Memory B cell (primary cell): ENCODE results near the gene SLAMF1.
"Not testable (repeated sequence)": the region's sequence is repeated elsewhere in the genome, so short reads cannot be mapped to it uniquely, and the experiment has no call there.

ENCODE experiments used
- ATAC-seq: fragments of 150-1000 bp; cut with Tn5 transposase; 2 replicates; pipeline ENCODE4 v1.10.0; 2021; ENCODE audit warnings: low read depth, mild to moderate bottlenecking, moderate library complexity
- DNase-seq, 2 donors: peaks; one replicate each; pipeline ENCODE4 v3.0.0; 2022; ENCODE audit warnings: low spot score in 2 of 2
- H3K27ac Mint-ChIP-seq: one replicate; pipeline ENCODE4 v1.8.0; 2022; ENCODE audit warnings: mild to moderate bottlenecking, moderate library complexity, mixed read lengths
- H3K27me3 Mint-ChIP-seq: one replicate; pipeline ENCODE4 v1.8.0; 2022; ENCODE audit warnings: mixed read lengths
- H3K36me3 Mint-ChIP-seq: one replicate; pipeline ENCODE4 v1.8.0; 2022; ENCODE audit warnings: mild to moderate bottlenecking, mixed read lengths
- H3K4me1 Mint-ChIP-seq: one replicate; pipeline ENCODE4 v1.8.0; 2022; ENCODE audit warnings: mixed read lengths
- H3K4me3 Mint-ChIP-seq: one replicate; pipeline ENCODE4 v1.8.0; 2022; ENCODE audit warnings: mild to moderate bottlenecking, moderate library complexity, mixed read lengths
- H3K9me3 Mint-ChIP-seq: one replicate; pipeline ENCODE4 v1.8.0; 2022; ENCODE audit warnings: mixed read lengths

The SLAMF1 gene

GRCh38 chr1:160597051-160597450, 49.8 kb downstream of the SLAMF1 start:
- Mint-ChIP-seq H3K4me1 (peaks cover 2% of the 10 kb centered on the region), H3K27ac (no peak overlapping the region), H3K36me3 (peaks cover 14% of the 10 kb centered on the region), H3K27me3 (no peaks in the 10 kb centered on the region), H3K9me3 (peaks cover 13% of the 10 kb centered on the region), H3K4me3 (no peak overlapping the region)
- no peak for ATAC-seq
- no peak for DNase-seq

DNA sequence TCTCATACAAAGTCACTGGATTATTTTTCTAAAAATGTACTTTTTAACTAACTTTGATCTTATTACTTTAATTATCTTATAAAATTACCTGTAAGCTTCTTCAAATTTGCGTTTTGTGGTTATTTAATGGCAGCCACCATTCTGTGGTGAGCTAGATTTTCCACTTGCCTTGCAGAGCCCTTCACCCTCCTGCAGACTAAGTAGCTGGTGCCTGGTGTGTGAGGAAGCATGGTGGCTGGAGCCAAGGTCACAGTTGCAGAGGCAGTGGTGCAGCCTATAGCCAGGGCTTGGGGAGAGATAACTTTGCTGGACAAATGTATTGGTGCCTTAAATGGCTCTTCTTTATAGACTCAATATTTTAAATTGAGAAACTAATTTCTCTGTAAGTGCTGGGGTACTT, 56.4 kb downstream of the SLAMF1 start:
- Mint-ChIP-seq H3K4me3 (no peak overlapping the region), H3K36me3 (peaks cover 7% of the 10 kb centered on the region), H3K27me3 (no peaks in the 10 kb centered on the region), H3K9me3 (peaks cover 7% of the 10 kb centered on the region), H3K4me1 (peaks cover 8% of the 10 kb centered on the region), H3K27ac (no peak overlapping the region)
- DNase-seq (no peak), ATAC-seq (no peak)

DNA sequence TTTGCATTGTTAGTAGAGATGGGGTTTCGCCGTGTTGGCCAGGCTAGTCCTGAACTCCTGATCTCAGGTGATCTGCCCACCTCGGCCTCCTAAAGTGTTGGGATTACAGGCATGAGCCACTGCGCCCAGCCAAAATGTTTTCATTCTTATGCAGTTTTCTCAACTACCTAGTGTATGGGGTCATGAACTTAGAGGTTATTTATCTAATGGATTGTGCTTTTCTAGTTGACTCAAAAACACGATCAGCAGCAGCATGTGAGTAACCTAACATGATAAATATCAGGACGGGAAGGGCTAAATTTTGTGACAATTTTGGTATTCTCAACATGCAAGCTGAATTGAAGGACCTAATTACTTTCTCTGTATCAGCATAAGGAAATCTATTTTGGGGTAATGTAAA, 58.4 kb downstream of the SLAMF1 start:
- no peak overlapping the region for H3K4me3 Mint-ChIP-seq
- no peak overlapping the region for H3K27ac Mint-ChIP-seq
- no peaks in the 10 kb centered on the region for H3K27me3 Mint-ChIP-seq
- peaks cover 2% of the 10 kb centered on the region for H3K36me3 Mint-ChIP-seq
- DNase-seq = no peak
- peaks cover 3% of the 10 kb centered on the region for H3K9me3 Mint-ChIP-seq
- peaks cover 8% of the 10 kb centered on the region for H3K4me1 Mint-ChIP-seq
- ATAC-seq = no peak

- Mint-ChIP-seq H3K4me3 (no peak overlapping the region), H3K9me3 (no peaks in the 10 kb centered on the region), H3K4me1 (peaks cover 9% of the 10 kb centered on the region), H3K36me3 (peaks cover 3% of the 10 kb centered on the region), H3K27me3 (no peaks in the 10 kb centered on the region), H3K27ac (no peak overlapping the region)
- ATAC-seq (no peak), DNase-seq (no peak)
Observed at GRCh38 chr1:160584784-160585183, 62.1 kb downstream of the SLAMF1 start.

DNA sequence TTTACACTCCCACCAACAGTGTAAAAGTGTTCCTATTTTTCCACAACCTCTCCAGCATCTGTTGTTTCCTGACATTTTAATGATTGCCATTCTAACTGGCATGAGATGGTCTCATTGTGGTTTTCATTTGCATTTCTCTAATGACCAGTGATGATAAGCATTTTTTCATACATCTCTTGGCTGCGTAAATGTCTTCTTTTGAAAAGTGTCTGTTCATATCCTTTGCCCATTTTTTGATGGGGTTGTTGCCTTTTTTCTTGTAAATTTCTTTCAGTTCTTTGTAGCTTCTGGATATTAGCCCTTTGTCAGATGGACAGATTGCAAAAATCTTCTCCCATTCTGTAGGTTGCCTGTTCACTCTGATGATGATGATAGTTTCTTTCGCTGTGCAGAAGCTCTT, 63.9 kb downstream of the SLAMF1 start:
- H3K9me3 Mint-ChIP-seq, H3K27ac Mint-ChIP-seq, H3K4me3 Mint-ChIP-seq, H3K4me1 Mint-ChIP-seq, H3K36me3 Mint-ChIP-seq, H3K27me3 Mint-ChIP-seq, ATAC-seq, DNase-seq: not testable (repeated sequence)

GRCh38 chr1:160581961-160582360, 64.9 kb downstream of the SLAMF1 start:
- no peaks in the 10 kb centered on the region for H3K27me3 Mint-ChIP-seq
- H3K4me1 Mint-ChIP-seq = peaks cover 14% of the 10 kb centered on the region
- H3K4me3 Mint-ChIP-seq = no peak overlapping the region
- H3K36me3 Mint-ChIP-seq = peaks cover 3% of the 10 kb centered on the region
- H3K9me3 Mint-ChIP-seq = no peaks in the 10 kb centered on the region
- no peak overlapping the region for H3K27ac Mint-ChIP-seq
- DNase-seq (no peak), ATAC-seq (no peak)

DNA sequence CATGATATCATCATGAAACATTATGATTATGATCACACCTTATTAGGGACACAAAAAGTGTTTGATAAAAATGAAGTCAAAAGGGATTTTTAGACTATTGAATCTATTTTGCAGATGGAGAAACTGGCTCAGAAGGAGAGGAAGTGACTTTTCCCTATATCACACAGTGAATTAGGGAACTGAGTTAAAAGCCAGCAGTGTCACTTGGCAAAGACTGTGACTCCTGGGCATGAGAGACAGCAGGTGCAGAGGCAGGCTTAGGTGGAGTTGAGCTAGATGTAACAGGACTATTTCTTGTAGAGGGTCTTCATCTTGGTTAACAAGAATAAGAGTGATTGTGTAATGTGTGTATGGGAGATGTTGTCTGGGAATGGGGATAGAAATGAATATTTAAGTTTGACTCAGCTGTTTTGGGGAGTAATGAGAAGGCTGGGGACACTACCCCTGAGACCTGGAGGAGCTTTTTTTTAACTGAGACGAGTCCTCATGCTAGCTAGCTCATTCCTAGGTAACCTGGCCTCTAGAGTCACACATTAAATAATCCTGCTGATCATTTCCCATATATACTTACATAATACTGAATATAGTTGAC, 66.5 kb downstream of the SLAMF1 start:
- ATAC-seq (no peak), DNase-seq (no peak)
- Mint-ChIP-seq H3K4me3 (no peak overlapping the region), H3K9me3 (no peaks in the 10 kb centered on the region), H3K27me3 (no peaks in the 10 kb centered on the region), H3K27ac (no peak overlapping the region), H3K4me1 (peaks cover 21% of the 10 kb centered on the region), H3K36me3 (peaks cover 3% of the 10 kb centered on the region)

- H3K9me3 Mint-ChIP-seq = no peaks in the 10 kb centered on the region
- H3K27ac Mint-ChIP-seq = peak within 1 kb of the TSS; percentile 96
- peaks cover 3% of the 10 kb centered on the region for H3K36me3 Mint-ChIP-seq
- DNase-seq (no peak), ATAC-seq (peak; percentile 56)
- H3K27me3 Mint-ChIP-seq = no peaks in the 10 kb centered on the region
- H3K4me3 Mint-ChIP-seq = peak within 1 kb of the TSS; percentile 93
- peaks cover 31% of the 10 kb centered on the region for H3K4me1 Mint-ChIP-seq
Observed at GRCh38 chr1:160579216-160579701, 67.6 kb downstream of the SLAMF1 start, which contains the start of gene CD84. Gene CD84, minus strand, starts transcription at chr1:160579496. Its CDS starts 59 bp downstream, at chr1:160579437.

DNA sequence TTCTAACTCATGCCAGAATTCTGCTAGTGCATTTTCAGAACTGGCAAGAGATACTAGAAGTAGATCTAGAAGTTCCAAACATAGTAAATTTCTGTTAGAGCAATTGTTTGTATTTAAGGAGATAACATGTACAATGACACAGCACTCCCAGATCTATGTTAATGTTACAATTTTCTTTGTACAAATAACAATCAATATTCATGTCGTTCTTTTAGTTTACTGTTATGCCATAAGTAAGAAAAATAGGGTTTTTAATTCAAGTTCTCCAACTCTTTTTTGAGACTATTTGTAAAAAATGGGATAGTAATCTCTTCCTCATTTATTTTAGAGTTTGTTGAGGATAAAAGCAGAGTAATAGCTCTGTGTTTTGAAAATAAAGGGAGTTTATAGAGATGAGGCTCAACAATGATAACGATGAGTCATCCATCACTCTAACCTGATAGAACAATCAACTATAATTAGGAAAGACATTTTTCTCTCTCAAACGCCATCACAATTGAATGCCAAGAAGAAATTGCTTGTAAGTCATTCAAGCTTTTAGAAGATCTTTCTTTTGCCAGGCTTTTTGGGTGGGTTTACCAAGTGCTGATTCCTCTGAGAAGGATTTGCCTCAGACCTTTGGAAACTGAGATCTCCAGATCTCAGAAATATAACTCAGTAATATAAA, 68.2 kb downstream of the SLAMF1 start:
- DNase-seq = no peak
- no peak for ATAC-seq
- Mint-ChIP-seq H3K36me3 (peaks cover 3% of the 10 kb centered on the region), H3K27ac (peak overlapping the region; percentile 96), H3K4me1 (peaks cover 32% of the 10 kb centered on the region), H3K27me3 (no peaks in the 10 kb centered on the region), H3K4me3 (peak overlapping the region; percentile 93), H3K9me3 (no peaks in the 10 kb centered on the region)

DNA sequence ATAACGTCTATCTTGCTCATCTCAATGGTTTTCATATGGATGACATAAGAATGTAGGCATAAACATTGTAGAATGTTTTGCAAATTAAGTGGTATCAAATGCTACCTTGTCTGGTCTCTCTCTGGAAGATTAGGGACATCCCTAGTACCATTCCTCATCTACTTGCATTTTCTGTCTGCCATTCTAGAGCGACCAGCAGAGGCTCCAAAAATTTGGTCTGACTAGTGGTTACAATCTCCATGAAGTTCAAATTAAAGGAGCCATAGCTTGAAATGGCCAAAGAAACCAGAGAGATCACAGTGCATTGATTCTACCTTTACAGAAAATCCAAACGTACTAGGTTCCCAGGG, 68.7 kb downstream of the SLAMF1 start:
- H3K27me3 Mint-ChIP-seq = no peaks in the 10 kb centered on the region
- ATAC-seq (no peak), DNase-seq (no peak)
- peak overlapping the region; percentile 96 for H3K27ac Mint-ChIP-seq
- no peaks in the 10 kb centered on the region for H3K9me3 Mint-ChIP-seq
- H3K4me3 Mint-ChIP-seq = peak overlapping the region; percentile 93
- peaks cover 5% of the 10 kb centered on the region for H3K36me3 Mint-ChIP-seq
- peaks cover 36% of the 10 kb centered on the region for H3K4me1 Mint-ChIP-seq

GRCh38 chr1:160577671-160578070, 69.2 kb downstream of the SLAMF1 start:
- ATAC-seq = no peak
- peak overlapping the region; percentile 93 for H3K4me3 Mint-ChIP-seq
- no peaks in the 10 kb centered on the region for H3K27me3 Mint-ChIP-seq
- H3K9me3 Mint-ChIP-seq = no peaks in the 10 kb centered on the region
- H3K27ac Mint-ChIP-seq = peak overlapping the region; percentile 96
- peaks cover 36% of the 10 kb centered on the region for H3K4me1 Mint-ChIP-seq
- no peak for DNase-seq
- H3K36me3 Mint-ChIP-seq = peaks cover 5% of the 10 kb centered on the region

- Mint-ChIP-seq H3K36me3 (peaks cover 8% of the 10 kb centered on the region), H3K4me3 (peak overlapping the region; percentile 93), H3K27ac (peak overlapping the region; percentile 96), H3K27me3 (no peaks in the 10 kb centered on the region), H3K4me1 (peaks cover 39% of the 10 kb centered on the region), H3K9me3 (no peaks in the 10 kb centered on the region)
- DNase-seq (no peak), ATAC-seq (no peak)
Observed at GRCh38 chr1:160576884-160577283, 70.0 kb downstream of the SLAMF1 start.

DNA sequence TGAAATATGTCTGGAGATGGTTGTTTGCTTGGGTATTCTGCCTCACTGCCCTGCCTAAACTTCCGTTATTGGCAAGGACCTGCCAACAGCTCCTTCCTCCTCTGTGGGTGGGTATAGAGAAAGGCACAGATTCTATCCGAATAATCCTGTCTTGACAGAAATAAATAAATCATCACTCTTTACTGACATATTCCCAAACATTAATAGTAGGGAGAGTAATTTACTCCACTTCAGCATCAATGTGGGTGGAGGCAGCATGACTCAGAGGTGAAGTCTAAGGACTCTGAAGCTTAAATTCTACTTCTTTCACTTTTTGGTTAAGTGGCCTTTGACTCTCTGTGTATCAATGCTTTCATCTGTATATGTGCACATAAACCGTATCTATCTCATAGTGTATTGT, 70.5 kb downstream of the SLAMF1 start:
- Mint-ChIP-seq H3K9me3 (peaks cover under 1% of the 10 kb centered on the region), H3K4me1 (peaks cover 42% of the 10 kb centered on the region), H3K27ac (peak overlapping the region; percentile 96), H3K27me3 (no peaks in the 10 kb centered on the region), H3K36me3 (peaks cover 11% of the 10 kb centered on the region), H3K4me3 (peak overlapping the region; percentile 93)
- DNase-seq (no peak), ATAC-seq (no peak)

DNA sequence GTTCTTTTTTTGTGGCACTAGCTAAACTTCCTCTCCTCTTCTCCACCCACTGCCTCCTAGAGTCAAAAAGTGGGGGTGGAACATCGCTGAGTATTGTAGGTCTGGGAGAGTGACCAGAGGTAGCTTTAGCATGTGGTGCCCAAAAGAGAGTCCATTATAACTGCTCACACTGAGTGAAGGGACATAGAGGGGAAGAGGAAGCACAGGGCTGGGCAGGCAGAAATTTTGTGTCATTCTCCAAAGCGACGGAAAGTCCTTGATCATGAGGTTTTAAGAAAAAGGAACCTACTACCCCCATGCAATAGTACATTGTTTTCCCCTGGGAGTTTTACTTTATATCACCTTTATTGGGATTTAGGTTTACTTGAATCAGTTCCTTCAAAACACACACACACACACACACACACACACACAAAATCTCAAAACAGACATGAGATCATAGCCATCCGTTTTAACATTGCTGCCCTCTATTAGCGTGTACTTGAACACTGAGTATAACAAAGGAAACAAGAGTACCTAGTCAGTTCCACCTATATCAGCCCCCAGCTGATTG, 71.7 kb downstream of the SLAMF1 start:
- ATAC-seq = peak; percentile 79
- peak; percentile 23 to 32 for DNase-seq
- Mint-ChIP-seq H3K9me3 (peaks cover 4% of the 10 kb centered on the region), H3K27me3 (no peaks in the 10 kb centered on the region), H3K27ac (peak overlapping the region; percentile 81), H3K4me3 (peak overlapping the region; percentile 69), H3K4me1 (peaks cover 44% of the 10 kb centered on the region), H3K36me3 (peaks cover 15% of the 10 kb centered on the region)
